Sigmoid colon (tissue), 4 donors: ENCODE data around the gene AURKAIP1.

Experiments used
- EP300 ChIP-seq, 4 donors: sonication (generic); formaldehyde crosslinking; IDR thresholded peaks; one replicate each; pipeline ENCODE4 v1.6.1; 2017; ENCODE audit warnings: antibody characterized with exemption in 4 of 4
- POLR2A ChIP-seq, 2 donors: fragments of 450-650 bp; IDR thresholded peaks; one replicate each; pipeline ENCODE4 v1.6.1; 2016; ENCODE audit warnings: antibody characterized with exemption in 2 of 2, mild to moderate bottlenecking in 2 of 2, moderate library complexity in 2 of 2
- POLR2AphosphoS5 ChIP-seq, 4 donors: sonication (generic); formaldehyde crosslinking; IDR thresholded peaks; one replicate each; pipeline ENCODE4 v1.6.1; 2017; ENCODE audit warnings: antibody characterized with exemption in 4 of 4
- TF ChIP-seq, protein P1 (sequence below), 4 experiments: fragments of 450-650 bp in 3 of 4; fragments of 200-600 bp in 1 of 4; IDR thresholded peaks; one replicate each; pipeline ENCODE4 v1.5.1; 2016 to 2019; ENCODE audit warnings: antibody characterized with exemption in 4 of 4, mild to moderate bottlenecking in 3 of 4, moderate library complexity in 2 of 4

DNA sequence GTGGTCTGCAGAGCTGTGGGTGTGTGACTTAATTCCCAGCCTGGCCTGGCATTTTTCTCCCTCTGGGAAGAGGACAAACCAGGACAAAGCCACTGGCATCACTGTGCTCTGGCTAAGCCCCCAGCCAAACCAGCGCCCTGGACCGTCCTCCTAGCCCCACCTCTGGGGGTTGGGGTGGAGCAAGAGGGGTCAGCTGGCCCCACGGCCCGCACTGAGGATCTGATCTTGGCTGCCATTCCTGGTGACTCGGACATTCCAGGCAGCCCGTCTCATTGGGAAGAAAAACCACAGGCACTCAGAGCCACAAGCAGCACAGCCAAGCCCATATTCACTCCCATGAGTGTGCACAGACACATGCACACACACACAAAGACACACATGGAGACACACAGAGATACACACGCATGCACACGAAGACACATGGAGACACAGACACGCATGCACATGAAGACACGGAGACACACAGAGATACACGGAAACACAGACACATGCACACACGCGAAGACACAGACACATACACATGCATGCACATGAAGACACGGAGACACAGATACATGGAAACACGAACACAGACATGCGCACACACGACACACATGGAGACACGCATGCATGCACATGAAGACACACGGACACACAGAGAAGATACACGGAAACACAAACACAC is 14.4 kb downstream of the AURKAIP1 start:
- TF ChIP-seq, protein P1, sequence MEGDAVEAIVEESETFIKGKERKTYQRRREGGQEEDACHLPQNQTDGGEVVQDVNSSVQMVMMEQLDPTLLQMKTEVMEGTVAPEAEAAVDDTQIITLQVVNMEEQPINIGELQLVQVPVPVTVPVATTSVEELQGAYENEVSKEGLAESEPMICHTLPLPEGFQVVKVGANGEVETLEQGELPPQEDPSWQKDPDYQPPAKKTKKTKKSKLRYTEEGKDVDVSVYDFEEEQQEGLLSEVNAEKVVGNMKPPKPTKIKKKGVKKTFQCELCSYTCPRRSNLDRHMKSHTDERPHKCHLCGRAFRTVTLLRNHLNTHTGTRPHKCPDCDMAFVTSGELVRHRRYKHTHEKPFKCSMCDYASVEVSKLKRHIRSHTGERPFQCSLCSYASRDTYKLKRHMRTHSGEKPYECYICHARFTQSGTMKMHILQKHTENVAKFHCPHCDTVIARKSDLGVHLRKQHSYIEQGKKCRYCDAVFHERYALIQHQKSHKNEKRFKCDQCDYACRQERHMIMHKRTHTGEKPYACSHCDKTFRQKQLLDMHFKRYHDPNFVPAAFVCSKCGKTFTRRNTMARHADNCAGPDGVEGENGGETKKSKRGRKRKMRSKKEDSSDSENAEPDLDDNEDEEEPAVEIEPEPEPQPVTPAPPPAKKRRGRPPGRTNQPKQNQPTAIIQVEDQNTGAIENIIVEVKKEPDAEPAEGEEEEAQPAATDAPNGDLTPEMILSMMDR (IDR thresholded peaks at IDR 0.05) = no peak
- no peak for TF ChIP-seq POLR2A (IDR thresholded peaks at IDR 0.05)
- peak in 3 of 4 donors; percentile 18 to 45 (median 34) for TF ChIP-seq POLR2AphosphoS5 (IDR thresholded peaks at IDR 0.05)
- TF ChIP-seq EP300 (IDR thresholded peaks at IDR 0.05) = no peak
